ENCODE data around the gene ZNF90.

GRCh38 chr19:20038358-20039202 is 39.2 kb upstream of the ZNF90 start:
- TF ChIP-seq CTCF (IDR thresholded peaks at IDR 0.05; ENCODE audit: low read depth, low read length, missing input control): no peak
- no peak for TF ChIP-seq RAD21 (IDR thresholded peaks at IDR 0.05)
- TF ChIP-seq, protein P1, sequence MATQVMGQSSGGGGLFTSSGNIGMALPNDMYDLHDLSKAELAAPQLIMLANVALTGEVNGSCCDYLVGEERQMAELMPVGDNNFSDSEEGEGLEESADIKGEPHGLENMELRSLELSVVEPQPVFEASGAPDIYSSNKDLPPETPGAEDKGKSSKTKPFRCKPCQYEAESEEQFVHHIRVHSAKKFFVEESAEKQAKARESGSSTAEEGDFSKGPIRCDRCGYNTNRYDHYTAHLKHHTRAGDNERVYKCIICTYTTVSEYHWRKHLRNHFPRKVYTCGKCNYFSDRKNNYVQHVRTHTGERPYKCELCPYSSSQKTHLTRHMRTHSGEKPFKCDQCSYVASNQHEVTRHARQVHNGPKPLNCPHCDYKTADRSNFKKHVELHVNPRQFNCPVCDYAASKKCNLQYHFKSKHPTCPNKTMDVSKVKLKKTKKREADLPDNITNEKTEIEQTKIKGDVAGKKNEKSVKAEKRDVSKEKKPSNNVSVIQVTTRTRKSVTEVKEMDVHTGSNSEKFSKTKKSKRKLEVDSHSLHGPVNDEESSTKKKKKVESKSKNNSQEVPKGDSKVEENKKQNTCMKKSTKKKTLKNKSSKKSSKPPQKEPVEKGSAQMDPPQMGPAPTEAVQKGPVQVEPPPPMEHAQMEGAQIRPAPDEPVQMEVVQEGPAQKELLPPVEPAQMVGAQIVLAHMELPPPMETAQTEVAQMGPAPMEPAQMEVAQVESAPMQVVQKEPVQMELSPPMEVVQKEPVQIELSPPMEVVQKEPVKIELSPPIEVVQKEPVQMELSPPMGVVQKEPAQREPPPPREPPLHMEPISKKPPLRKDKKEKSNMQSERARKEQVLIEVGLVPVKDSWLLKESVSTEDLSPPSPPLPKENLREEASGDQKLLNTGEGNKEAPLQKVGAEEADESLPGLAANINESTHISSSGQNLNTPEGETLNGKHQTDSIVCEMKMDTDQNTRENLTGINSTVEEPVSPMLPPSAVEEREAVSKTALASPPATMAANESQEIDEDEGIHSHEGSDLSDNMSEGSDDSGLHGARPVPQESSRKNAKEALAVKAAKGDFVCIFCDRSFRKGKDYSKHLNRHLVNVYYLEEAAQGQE (IDR thresholded peaks at IDR 0.05): no peak
- TF ChIP-seq JUND (IDR thresholded peaks at IDR 0.05): no peak
- TF ChIP-seq, protein P2, sequence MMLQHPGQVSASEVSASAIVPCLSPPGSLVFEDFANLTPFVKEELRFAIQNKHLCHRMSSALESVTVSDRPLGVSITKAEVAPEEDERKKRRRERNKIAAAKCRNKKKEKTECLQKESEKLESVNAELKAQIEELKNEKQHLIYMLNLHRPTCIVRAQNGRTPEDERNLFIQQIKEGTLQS (IDR thresholded peaks at IDR 0.05): no peak
- no peak for TF ChIP-seq GABPA (IDR thresholded peaks at IDR 0.05 in 1 of 2, conservative IDR thresholded peaks at IDR 0.05 in 1 of 2)
- no peak for TF ChIP-seq YY1 (IDR thresholded peaks at IDR 0.05)
- TF ChIP-seq MAX (IDR thresholded peaks at IDR 0.05): no peak
- TF ChIP-seq TAF1 (conservative IDR thresholded peaks at IDR 0.05): no peak
